ENCODE data around the gene PTPRQ.

- TF ChIP-seq CTCF (IDR thresholded peaks at IDR 0.05) = no peak
- no peak for TF ChIP-seq POLR2AphosphoS5 (IDR thresholded peaks at IDR 0.05; ENCODE audit: insufficient read depth in 1 of 2, low read depth in 1 of 2)
- TF ChIP-seq POLR2A (IDR thresholded peaks at IDR 0.05) = no peak
Measured at GRCh38 chr12:80681786-80682185, 237.8 kb downstream of the PTPRQ start.

Data from vagina (tissue), 2 donors.